ENCODE measurements around the gene TMEM140.

The TMEM140 gene

DNA sequence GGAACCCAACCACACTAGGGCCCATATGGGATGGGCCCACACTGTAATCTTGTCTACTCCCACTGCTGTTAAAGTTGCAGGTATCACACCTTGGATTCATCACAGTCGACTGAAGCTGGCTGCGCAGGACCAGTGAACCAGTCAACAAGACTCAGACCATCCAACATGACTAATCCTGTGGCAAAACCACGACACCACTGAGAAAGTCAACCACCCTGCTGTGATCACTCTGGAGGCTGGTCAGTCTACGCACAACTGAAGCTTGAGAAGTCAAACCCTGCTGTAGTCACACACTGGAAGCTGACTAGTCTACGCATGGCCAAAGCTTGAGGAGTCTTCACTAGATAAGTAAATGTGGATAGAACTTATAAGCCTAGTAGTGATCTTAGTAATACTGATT lies 32.2 kb downstream of the TMEM140 start:
- Histone ChIP-seq H3K36me3 (replicated peaks) (no peaks in the 10 kb centered on the region), H3K27ac (no peak overlapping the region), H3K4me3 (ENCODE audit: low read depth, low read length) (no peak overlapping the region), H3K27me3 (replicated peaks) (no peaks in the 10 kb centered on the region)
- no peak for DNase-seq
- in situ Hi-C loops (cut with HindIII; ENCODE audit: low pct_ligation_motif_present, low sequenced_read_pairs) = no loop called here
- TF ChIP-seq, protein P1, sequence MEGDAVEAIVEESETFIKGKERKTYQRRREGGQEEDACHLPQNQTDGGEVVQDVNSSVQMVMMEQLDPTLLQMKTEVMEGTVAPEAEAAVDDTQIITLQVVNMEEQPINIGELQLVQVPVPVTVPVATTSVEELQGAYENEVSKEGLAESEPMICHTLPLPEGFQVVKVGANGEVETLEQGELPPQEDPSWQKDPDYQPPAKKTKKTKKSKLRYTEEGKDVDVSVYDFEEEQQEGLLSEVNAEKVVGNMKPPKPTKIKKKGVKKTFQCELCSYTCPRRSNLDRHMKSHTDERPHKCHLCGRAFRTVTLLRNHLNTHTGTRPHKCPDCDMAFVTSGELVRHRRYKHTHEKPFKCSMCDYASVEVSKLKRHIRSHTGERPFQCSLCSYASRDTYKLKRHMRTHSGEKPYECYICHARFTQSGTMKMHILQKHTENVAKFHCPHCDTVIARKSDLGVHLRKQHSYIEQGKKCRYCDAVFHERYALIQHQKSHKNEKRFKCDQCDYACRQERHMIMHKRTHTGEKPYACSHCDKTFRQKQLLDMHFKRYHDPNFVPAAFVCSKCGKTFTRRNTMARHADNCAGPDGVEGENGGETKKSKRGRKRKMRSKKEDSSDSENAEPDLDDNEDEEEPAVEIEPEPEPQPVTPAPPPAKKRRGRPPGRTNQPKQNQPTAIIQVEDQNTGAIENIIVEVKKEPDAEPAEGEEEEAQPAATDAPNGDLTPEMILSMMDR (IDR thresholded peaks at IDR 0.05; ENCODE audit: low read depth, low read length, missing control alignments) = no peak

DNA sequence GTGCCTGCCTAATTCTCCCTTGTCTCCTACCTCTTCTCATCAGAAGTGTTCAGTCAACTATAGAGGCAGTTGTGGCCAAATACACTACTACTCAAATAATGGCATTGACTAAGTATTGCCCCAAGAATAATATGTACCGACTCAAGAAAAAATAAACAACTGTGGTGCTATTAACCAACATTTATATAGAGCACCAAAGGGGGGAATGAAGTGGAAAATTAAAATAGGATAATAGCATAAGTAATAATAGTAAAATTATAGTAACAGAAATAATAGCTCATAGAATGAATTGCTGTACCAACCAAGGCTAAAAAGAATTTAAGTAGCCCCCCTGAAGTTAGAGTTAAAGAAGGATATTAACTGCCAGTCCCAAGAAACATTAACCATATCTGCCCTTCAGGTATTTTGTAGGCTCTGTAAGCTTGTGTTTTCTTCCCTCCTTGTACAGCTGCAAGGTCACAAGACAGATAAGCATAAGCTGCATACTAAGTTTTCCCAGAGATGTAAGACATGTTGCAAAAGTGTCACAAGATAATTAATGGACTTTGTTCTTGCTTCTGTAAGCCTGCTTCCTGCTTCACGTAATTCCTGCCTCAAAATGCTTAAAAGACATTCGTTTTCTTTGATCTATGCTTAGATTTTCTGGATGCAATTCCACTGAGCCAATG lies 33.5 kb downstream of the TMEM140 start:
- in situ Hi-C loops (cut with HindIII; ENCODE audit: low pct_ligation_motif_present, low sequenced_read_pairs) = no loop called here
- H3K36me3 ChIP-seq (replicated peaks) = peaks cover 5% of the 10 kb centered on the region
- no peak overlapping the region for H3K4me3 ChIP-seq (ENCODE audit: low read depth, low read length)
- DNase-seq = no peak
- TF ChIP-seq, protein P1 (IDR thresholded peaks at IDR 0.05; ENCODE audit: low read depth, low read length, missing control alignments) = no peak
- no peaks in the 10 kb centered on the region for H3K27me3 ChIP-seq (replicated peaks)
- no peak overlapping the region for H3K27ac ChIP-seq

DNA sequence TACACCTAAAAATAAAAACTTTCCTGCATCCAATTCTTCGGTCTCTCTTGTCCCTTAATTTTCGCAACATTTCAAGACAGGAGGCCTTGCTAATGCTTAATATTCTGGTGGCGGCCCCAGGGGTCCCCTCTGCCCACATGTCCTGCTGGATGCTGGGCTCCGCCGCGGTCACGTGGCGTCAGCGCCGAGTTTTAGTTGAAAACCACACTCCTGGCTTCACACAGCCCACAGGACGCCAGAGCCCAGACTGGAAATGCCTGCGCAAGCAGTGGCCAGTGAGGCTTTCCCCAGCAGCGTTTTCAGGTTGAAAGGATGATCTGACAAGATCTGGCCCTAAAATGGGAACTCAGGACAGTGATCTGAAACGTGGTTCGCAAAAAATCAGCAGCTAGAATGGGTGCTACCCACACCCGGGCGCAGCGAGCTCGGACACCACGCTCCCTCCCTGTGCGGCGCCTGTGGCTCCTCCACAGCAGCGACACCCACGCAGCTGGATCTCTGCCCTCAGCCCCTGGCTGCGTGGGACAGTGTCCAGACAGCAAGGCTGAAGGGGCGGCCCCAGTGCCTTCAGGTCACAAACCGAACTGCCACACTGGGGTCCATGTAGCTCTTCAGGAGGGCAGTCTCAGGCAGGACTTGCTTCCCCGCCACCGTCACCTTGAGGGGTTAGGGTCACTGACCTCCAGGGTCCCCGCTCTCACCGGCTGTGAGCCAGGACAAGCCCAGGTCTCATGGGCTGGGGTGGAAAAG lies 34.2 kb downstream of the TMEM140 start:
- TF ChIP-seq, protein P1 (IDR thresholded peaks at IDR 0.05; ENCODE audit: low read depth, low read length, missing control alignments) = no peak
- no peak for DNase-seq
- Histone ChIP-seq H3K4me3 (ENCODE audit: low read depth, low read length) (no peak overlapping the region), H3K36me3 (replicated peaks) (peaks cover 7% of the 10 kb centered on the region), H3K27me3 (replicated peaks) (no peaks in the 10 kb centered on the region), H3K27ac (no peak overlapping the region)
- in situ Hi-C loops (cut with HindIII; ENCODE audit: low pct_ligation_motif_present, low sequenced_read_pairs) = no loop called here

DNA sequence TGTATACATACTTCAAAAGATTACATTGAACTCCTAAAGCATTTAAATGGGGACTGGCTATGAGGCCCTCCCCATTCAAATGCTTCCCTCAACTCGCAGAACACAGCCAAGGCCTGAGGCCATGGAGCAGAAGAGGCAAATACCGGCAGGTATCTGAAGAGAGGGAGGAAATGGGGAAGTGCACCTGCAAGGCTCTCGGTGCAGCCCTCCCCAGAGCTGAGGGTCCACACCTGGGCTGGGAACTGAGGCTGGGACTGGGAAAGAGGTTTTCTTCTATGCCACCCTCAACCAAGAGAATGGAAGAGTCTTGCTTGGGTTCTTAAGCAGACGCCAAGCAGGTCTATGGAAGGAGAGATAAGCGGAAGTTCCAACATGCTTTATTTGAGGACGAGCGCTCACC lies 35.6 kb downstream of the TMEM140 start:
- Histone ChIP-seq H3K36me3 (replicated peaks) (peaks cover 7% of the 10 kb centered on the region), H3K27ac (no peak overlapping the region), H3K27me3 (replicated peaks) (no peaks in the 10 kb centered on the region), H3K4me3 (ENCODE audit: low read depth, low read length) (no peak overlapping the region)
- TF ChIP-seq, protein P1 (IDR thresholded peaks at IDR 0.05; ENCODE audit: low read depth, low read length, missing control alignments) = no peak
- DNase-seq = no peak
- in situ Hi-C loops (cut with HindIII; ENCODE audit: low pct_ligation_motif_present, low sequenced_read_pairs) = no loop called here

DNA sequence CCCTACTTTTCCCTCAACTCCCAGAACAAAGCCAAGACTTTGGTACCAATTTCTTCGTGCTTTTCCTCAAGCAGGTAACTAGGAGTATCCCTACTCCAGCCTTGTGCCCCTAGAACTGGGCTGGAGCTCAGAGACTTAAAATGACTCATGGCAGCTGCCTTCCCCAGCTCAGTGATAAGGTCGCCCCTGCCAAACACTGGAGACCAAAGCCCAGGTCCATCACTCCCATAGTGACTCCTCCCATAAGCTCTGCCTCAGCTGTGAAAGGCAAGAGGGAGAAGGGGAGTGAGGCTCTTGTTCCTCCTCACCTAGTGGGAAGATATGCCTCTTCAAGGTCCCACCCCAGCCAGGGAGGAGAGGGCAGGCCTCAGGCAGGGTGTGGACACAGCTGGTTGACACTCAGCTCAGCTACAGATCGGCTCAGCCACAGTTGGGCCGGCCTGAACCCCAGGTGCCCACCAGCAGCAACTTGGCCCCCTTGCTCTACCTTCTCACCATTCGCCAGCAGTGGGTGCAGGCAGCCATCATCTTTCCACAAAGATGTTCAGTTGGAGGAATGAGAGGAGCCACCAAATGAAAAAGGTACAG lies 36.5 kb downstream of the TMEM140 start:
- Histone ChIP-seq H3K27me3 (replicated peaks) (no peaks in the 10 kb centered on the region), H3K4me3 (ENCODE audit: low read depth, low read length) (no peak overlapping the region), H3K27ac (no peak overlapping the region), H3K36me3 (replicated peaks) (peaks cover 10% of the 10 kb centered on the region)
- in situ Hi-C loops (cut with HindIII; ENCODE audit: low pct_ligation_motif_present, low sequenced_read_pairs) = no loop called here
- no peak for DNase-seq
- TF ChIP-seq, protein P1 (IDR thresholded peaks at IDR 0.05; ENCODE audit: low read depth, low read length, missing control alignments) = no peak

Measured in brain microvascular endothelial cell (primary cell).